ENCODE data around the gene ITPR1. TPM values are rescaled to one million over a fixed set of nuclear protein-coding genes. Genes with fewer than 3 reads are reported as not detected.

ITPR1 gene
- total RNA-seq, 1 experiment from 2014 or later = 11.3 TPM

DNA sequence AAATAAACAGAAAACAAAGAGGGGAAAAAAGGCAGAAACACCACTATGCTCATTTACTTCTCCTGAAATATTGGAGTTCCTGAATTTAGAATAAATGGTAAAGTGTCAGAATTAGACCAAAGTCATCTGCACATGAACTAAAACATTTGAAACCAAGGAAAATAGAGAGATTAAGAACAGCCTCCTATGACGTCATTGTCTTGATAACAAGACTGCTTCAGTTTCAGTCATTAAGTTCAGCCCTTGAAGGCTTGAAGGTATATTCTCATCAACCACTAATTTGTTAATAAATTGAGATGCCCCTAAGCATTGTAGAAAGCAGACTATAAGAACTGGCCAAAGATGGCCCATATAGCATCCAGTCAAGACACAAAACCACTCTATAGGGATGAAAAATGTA lies 28.6 kb upstream of the ITPR1 start:
- Histone ChIP-seq H3K27me3 (ENCODE audit: insufficient read depth, low read depth) (no peaks in the 10 kb centered on the region), H3K4me1 (replicated peaks; ENCODE audit: insufficient read depth) (0 out of 2 replicates have a peak, but pooled peaks cover 4% of the 10 kb centered on the region), H3K79me2 (ENCODE audit: low read depth) (peaks cover 8% of the 10 kb centered on the region), H4K20me1 (ENCODE audit: insufficient read depth) (no peaks in the 10 kb centered on the region), H3K36me3 (ENCODE audit: low read depth) (no peaks in the 10 kb centered on the region), H3K4me3 (no peak overlapping the region), H2AFZ (no peak overlapping the region), H3K9me3 (ENCODE audit: insufficient read depth, low read depth) (no peaks in the 10 kb centered on the region), H3K4me2 (no peak overlapping the region), H3K9me2 (ENCODE audit: insufficient read depth) (no peaks in the 10 kb centered on the region), H3F3A (ENCODE audit: insufficient read depth, low read depth) (no peaks in the 10 kb centered on the region), H3K27ac (no peak overlapping the region)
- no peak for TF ChIP-seq EZH2 (IDR thresholded peaks at IDR 0.05; ENCODE audit: low read depth)
- TF ChIP-seq, protein P1, sequence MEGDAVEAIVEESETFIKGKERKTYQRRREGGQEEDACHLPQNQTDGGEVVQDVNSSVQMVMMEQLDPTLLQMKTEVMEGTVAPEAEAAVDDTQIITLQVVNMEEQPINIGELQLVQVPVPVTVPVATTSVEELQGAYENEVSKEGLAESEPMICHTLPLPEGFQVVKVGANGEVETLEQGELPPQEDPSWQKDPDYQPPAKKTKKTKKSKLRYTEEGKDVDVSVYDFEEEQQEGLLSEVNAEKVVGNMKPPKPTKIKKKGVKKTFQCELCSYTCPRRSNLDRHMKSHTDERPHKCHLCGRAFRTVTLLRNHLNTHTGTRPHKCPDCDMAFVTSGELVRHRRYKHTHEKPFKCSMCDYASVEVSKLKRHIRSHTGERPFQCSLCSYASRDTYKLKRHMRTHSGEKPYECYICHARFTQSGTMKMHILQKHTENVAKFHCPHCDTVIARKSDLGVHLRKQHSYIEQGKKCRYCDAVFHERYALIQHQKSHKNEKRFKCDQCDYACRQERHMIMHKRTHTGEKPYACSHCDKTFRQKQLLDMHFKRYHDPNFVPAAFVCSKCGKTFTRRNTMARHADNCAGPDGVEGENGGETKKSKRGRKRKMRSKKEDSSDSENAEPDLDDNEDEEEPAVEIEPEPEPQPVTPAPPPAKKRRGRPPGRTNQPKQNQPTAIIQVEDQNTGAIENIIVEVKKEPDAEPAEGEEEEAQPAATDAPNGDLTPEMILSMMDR (conservative IDR thresholded peaks at IDR 0.05) = no peak
- ChIA-PET CTCF (no interaction called here), POLR2A (ENCODE audit: unreplicated experiment) (no interaction called here)
- intact Hi-C loops (cut with micrococcal nuclease; ENCODE audit: unreplicated experiment) = no loop called here
- no TSS peak for BruUV-seq (replicated peaks)
- DNase-seq = no peak

- no TSS peak for BruUV-seq (replicated peaks)
- POLR2A ChIA-PET (ENCODE audit: unreplicated experiment) = interaction anchor here (0.6 to 1.0 kb wide), 4 partner anchors 22 to 1429 kb away, joined by 3 to 13 read pairs (median 5); partner anchors contain the start of gene ITPR1
Observed at GRCh38 chr3:4466741-4467521, 26.2 kb upstream of the ITPR1 start, which contains the start of gene SUMF1. Gene SUMF1, minus strand, starts transcription at chr3:4467269. Its CDS starts 24 bp downstream, at chr3:4467245.

DNA sequence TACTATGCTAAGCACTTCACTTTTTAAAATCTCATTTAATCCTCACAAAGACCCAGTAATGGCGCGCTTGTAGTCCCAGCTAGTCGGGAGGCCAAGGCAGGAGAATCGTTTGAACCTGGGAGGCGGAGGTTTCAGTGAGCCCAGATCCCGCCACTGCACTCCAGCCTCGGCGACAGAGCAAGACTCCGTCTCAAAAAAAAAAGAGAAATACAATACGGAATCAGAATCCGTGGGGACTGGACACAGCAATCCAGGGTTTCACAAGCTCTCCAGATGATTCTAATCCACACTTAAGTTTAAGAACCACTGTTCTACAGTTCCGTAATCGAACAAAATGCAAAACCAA lies 25.7 kb upstream of the ITPR1 start:
- DNase-seq = no peak
- H3K4me3 ChIP-seq = peak overlapping the region; percentile 68
- ChIA-PET POLR2A (ENCODE audit: unreplicated experiment) (interaction anchor here (0.6 to 1.0 kb wide), 3 partner anchors 21 to 268 kb away, joined by 3 to 13 read pairs (median 7); partner anchors contain the start of gene ITPR1), CTCF (no interaction called here)
- TSS peak; percentile 59 for BruUV-seq (replicated peaks)
- peak overlapping the region; percentile 91 for H2AFZ ChIP-seq
- no peaks in the 10 kb centered on the region for H3K27me3 ChIP-seq (ENCODE audit: insufficient read depth, low read depth)
- intact Hi-C loops (cut with micrococcal nuclease; ENCODE audit: unreplicated experiment) = loop anchor here (1.0 kb wide), 1 partner anchor 26 kb away; the partner anchor contains the start of gene ITPR1
- 0 out of 2 replicates have a peak, but pooled peaks cover 4% of the 10 kb centered on the region for H3K4me1 ChIP-seq (replicated peaks; ENCODE audit: insufficient read depth)
- no peaks in the 10 kb centered on the region for H3F3A ChIP-seq (ENCODE audit: insufficient read depth, low read depth)
- peak overlapping the region; percentile 84 for H3K27ac ChIP-seq
- peaks cover 8% of the 10 kb centered on the region for H3K79me2 ChIP-seq (ENCODE audit: low read depth)
- no peaks in the 10 kb centered on the region for H3K36me3 ChIP-seq (ENCODE audit: low read depth)
- TF ChIP-seq, protein P1 (conservative IDR thresholded peaks at IDR 0.05) = no peak
- no peak for TF ChIP-seq EZH2 (IDR thresholded peaks at IDR 0.05; ENCODE audit: low read depth)
- no peaks in the 10 kb centered on the region for H3K9me3 ChIP-seq (ENCODE audit: insufficient read depth, low read depth)
- H3K4me2 ChIP-seq = peak overlapping the region; percentile 87
- no peaks in the 10 kb centered on the region for H4K20me1 ChIP-seq (ENCODE audit: insufficient read depth)
- no peaks in the 10 kb centered on the region for H3K9me2 ChIP-seq (ENCODE audit: insufficient read depth)

More at GRCh38 chr3:4466741-4467521, 26.2 kb upstream of the ITPR1 start, which contains the start of gene SUMF1:
- peak within 1 kb of the TSS; percentile 68 for H3K4me3 ChIP-seq
- H3K9me2 ChIP-seq (ENCODE audit: insufficient read depth) = no peaks in the 10 kb centered on the region
- H3K9me3 ChIP-seq (ENCODE audit: insufficient read depth, low read depth) = no peaks in the 10 kb centered on the region
- H3K79me2 ChIP-seq (ENCODE audit: low read depth) = peaks cover 8% of the 10 kb centered on the region
- intact Hi-C loops (cut with micrococcal nuclease; ENCODE audit: unreplicated experiment) = loop anchor here (1.0 kb wide), 1 partner anchor 26 kb away; the partner anchor contains the start of gene ITPR1
- DNase-seq = peak; percentile 54 to 67
- peak within 1 kb of the TSS; percentile 87 for H3K4me2 ChIP-seq
- H3F3A ChIP-seq (ENCODE audit: insufficient read depth, low read depth) = no peaks in the 10 kb centered on the region
- H3K27ac ChIP-seq = peak within 1 kb of the TSS; percentile 84
- H3K36me3 ChIP-seq (ENCODE audit: low read depth) = no peaks in the 10 kb centered on the region
- H3K27me3 ChIP-seq (ENCODE audit: insufficient read depth, low read depth) = no peaks in the 10 kb centered on the region
- CTCF ChIA-PET = no interaction called here
- H3K4me1 ChIP-seq (replicated peaks; ENCODE audit: insufficient read depth) = 0 out of 2 replicates have a peak, but pooled peaks cover 4% of the 10 kb centered on the region
- H2AFZ ChIP-seq = peak within 1 kb of the TSS; percentile 91
- no peaks in the 10 kb centered on the region for H4K20me1 ChIP-seq (ENCODE audit: insufficient read depth)
- no peak for TF ChIP-seq EZH2 (IDR thresholded peaks at IDR 0.05; ENCODE audit: low read depth)
- TF ChIP-seq, protein P1 (conservative IDR thresholded peaks at IDR 0.05) = no peak

All from PC-9 (cell line).